Activated CD8-positive, alpha-beta memory T cell treated with anti-CD3 and anti-CD28 coated beads, Interleukin-2, amount 50 U/mL, for 48 hours (primary cell): Measurements from ENCODE around the gene EXOC3.

Experiments
- DNase-seq: peaks from one replicate; pipeline ENCODE4 v3.0.0-alpha.2; 2020

The EXOC3 gene

GRCh38 chr5:440401-441201 is 2.4 kb upstream of the EXOC3 start:
- no peak for DNase-seq

- DNase-seq = no peak
Measured at GRCh38 chr5:441996-442334, 1.0 kb upstream of the EXOC3 start.

GRCh38 chr5:443239-444151 is 519 bp downstream of the EXOC3 start:
- DNase-seq = peak; percentile 70

- DNase-seq = no peak
Measured at GRCh38 chr5:444226-444625, 1.2 kb downstream of the EXOC3 start.

GRCh38 chr5:445591-445990 is 2.6 kb downstream of the EXOC3 start:
- DNase-seq = no peak

GRCh38 chr5:446066-446882 is 3.3 kb downstream of the EXOC3 start:
- no peak for DNase-seq

- no peak for DNase-seq
Measured at GRCh38 chr5:446883-447263, 3.9 kb downstream of the EXOC3 start.

GRCh38 chr5:447501-447900 is 4.5 kb downstream of the EXOC3 start:
- DNase-seq = no peak

GRCh38 chr5:448061-448765 is 5.2 kb downstream of the EXOC3 start:
- no peak for DNase-seq

- no peak for DNase-seq
Measured at GRCh38 chr5:448766-449090, 5.8 kb downstream of the EXOC3 start.

GRCh38 chr5:449151-449550 is 6.2 kb downstream of the EXOC3 start:
- no peak for DNase-seq

GRCh38 chr5:451587-452458 is 8.8 kb downstream of the EXOC3 start:
- no peak for DNase-seq

GRCh38 chr5:452978-453710 is 10.2 kb downstream of the EXOC3 start:
- no peak for DNase-seq

GRCh38 chr5:453725-454481 is 10.9 kb downstream of the EXOC3 start:
- no peak for DNase-seq

- no peak for DNase-seq
Measured at GRCh38 chr5:454936-455335, 12.0 kb downstream of the EXOC3 start.

- no peak for DNase-seq
Measured at GRCh38 chr5:455806-456205, 12.8 kb downstream of the EXOC3 start.

GRCh38 chr5:456351-457194 is 13.6 kb downstream of the EXOC3 start:
- no peak for DNase-seq

- DNase-seq = no peak
Measured at GRCh38 chr5:457195-457961, 14.4 kb downstream of the EXOC3 start.
